Measurements from ENCODE around the gene ZNF808.
"Not testable (repeated sequence)": the region's sequence is repeated elsewhere in the genome, so short reads cannot be mapped to it uniquely, and the experiment has no call there.

DNA sequence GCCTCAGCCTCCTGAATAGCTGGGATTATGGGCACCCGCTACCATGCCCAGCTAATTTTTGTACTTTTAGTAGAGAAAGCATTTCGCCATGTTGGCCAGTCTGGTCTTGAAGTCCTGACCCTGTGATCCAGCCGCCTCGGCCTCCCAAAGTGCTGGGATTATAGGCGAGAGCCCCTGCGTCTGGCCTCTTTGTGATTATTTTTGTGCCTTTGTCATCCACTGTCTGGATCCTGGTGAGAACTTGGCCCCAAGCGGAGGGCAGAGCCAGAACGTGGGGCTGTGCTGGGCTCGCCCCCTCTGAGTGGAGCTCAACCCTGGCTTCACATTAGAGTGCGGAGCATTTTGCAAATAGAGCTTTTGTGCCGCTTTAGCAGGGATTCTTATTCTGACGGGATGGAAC, 26.5 kb upstream of the ZNF808 start:
- TF ChIP-seq HDGF (IDR thresholded peaks at IDR 0.05; ENCODE audit: borderline replicate concordance); SUZ12 (IDR thresholded peaks at IDR 0.05); TARDBP (IDR thresholded peaks at IDR 0.05); LEF1 (IDR thresholded peaks at IDR 0.05; ENCODE audit: borderline replicate concordance): not testable (repeated sequence)

Measured in HEK293T (cell line).